Activated CD4-positive, alpha-beta T cell treated with anti-CD3 and anti-CD28 coated beads, Interleukin-2, Interleukin-4, amounts not matched to agents 100 ng/mL and 50 ng/mL, durations not matched to agents 16 hours and 8 hours (primary cell): ENCODE data around the gene PTPRB.
"Not testable (repeated sequence)": the region's sequence is repeated elsewhere in the genome, so short reads cannot be mapped to it uniquely, and the experiment has no call there.

Experiments used
- DNase-seq: peaks from one replicate; pipeline ENCODE4 v3.0.0-alpha.2; 2020; ENCODE audit warnings: low spot score

PTPRB gene

DNA sequence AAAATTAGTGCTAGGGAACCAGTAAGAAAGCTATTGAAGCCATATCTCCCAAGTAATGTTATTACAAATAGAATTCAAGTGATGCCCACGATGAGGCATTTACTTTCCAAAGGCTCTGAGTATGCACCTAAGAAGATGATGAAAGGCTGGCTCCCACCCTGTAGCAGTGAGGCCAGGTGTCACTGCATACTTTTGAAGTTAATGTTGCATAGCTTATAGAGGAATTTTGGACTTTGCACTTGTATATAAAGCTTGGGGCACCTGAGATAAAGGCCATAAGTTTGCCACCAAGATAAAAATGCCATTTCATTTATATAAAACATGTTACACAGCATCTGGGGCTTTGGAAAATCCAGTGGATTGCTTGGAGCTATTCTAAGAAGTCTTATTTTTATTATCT lies 96.2 kb downstream of the PTPRB start:
- no peak for DNase-seq

DNA sequence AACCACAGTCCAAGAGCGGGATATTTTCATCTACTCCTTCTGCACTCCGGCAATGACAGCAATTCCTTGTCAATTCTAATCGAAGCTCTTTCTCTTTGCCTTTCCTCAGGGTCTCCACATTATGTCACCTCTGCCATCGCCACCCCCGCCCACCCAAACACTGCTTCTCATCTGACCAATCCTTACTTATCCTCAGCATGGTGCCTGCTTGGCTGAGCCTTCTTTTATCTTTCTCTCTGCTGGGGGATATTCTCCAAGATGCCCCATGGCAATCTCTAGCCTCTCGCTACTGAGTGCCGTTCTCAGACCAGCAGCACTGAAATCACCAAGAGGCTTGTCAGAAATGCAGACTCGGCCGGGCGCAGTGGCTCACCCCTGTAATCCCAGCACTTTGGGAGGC lies 100.6 kb downstream of the PTPRB start:
- DNase-seq = no peak

DNA sequence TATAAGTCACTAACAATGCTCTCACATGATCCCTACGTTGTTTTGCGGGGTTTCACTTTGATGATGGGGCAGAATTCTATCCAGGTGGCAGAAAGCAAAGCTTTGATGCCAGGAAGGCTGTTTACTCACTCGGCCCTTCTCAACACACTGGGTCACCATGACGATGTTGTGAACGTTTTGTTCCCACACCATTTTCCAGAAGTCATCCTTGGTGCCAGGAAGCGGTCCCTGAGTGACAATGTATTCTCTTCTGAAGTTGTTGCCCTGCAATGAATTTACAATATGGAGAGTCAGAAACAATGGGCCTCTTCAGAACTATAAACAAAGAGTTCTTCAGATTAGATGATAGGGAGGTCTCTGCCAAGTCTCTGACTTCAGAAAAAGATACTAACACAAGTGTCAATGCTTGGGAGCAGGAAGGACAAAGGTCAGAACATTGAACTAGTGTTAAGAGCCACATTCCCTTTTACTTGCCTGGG lies 101.3 kb downstream of the PTPRB start:
- no peak for DNase-seq

DNA sequence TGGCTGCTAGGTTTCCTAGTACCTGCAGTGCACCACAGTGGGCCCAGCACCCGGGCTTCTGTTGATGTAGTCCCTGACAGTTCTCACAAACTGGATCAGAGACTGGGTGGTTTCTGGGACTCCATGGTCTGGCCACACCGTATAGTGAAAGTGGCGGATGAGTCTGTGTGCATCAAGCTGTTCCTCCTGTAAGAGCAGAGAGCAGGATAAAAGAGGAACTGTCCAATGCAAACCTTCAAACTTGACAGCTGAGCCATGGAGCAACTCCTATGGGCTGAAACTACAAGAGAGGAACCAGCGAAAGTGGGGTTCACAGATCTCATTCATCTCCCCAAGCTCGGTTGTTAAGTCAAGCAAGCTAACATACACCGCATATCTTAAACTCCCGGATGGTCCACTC lies 102.8 kb downstream of the PTPRB start:
- no peak for DNase-seq

DNA sequence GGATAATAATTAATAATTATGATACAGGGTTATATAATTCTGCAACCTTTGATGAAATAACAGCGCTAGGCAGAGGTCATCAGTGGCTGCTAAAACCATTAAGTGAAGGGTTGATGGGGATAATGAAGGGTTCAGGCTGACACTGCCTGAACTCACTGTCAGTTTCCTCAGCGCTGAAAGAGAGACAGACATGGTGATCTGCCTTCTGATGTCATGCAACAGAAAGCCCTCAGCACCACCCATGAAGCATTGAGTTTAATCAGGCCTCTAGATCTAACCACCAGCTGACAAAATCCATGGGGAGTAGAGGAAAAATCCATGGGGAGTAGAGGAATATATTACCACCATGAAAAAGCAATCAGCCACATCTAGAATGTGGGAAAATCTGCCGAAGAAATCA lies 107.6 kb downstream of the PTPRB start:
- no peak for DNase-seq

DNA sequence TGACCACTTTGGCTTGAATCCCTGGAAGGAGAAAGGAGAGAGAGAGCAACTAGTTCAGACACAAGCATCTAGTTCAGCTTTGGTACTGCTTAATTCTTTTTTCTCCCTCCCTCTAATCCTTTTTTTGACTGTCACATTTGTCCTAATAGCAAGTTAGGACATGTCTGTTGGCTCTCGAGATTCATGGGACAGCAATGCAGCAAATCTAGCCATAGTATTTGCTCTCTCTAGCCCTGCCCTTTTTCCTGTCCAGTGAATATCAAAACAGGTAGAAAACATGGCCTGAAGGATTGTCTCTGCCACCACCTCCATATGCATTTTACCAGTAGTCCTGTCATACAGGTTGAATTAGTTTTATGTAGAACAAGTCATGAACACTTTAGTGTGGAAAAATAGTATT lies 116.4 kb downstream of the PTPRB start:
- DNase-seq = no peak

DNA sequence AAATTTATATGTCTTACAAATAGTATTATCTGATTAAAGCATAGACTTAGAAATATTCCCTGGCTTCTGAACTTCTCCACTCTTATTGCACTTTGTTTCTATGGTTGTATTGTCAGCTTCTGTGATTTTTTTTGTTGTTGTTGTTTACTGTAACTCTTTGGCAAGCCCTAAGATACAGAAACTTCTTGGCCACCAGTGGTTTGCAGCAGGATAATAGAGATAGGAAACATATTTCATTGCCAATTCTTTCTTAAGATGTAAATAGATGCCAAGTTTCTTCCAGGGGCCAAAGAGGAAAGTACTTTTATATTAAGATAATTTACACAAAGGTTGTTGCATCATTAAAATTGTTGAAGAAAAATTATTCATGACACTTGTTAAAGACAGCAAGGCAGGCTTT lies 123.8 kb downstream of the PTPRB start:
- no peak for DNase-seq

DNA sequence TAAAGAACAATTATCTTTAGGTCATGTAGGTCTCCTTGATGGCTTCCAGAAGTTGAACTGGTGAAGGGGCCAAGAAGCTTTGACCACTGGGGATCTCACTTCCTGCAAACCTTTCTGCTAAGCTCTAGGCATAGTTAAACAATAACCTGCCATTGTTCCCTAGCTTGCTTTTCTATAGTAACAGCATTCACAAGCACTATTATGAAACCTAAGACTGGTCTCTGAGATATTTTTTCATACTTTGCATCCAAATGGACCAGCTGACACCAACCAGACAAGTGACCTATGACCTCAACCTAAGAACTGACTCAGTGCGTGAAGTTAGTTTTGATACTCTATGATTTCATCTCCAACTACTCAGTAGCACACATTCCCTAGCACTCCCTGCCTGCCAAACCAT lies 129.1 kb downstream of the PTPRB start:
- DNase-seq = no peak

DNA sequence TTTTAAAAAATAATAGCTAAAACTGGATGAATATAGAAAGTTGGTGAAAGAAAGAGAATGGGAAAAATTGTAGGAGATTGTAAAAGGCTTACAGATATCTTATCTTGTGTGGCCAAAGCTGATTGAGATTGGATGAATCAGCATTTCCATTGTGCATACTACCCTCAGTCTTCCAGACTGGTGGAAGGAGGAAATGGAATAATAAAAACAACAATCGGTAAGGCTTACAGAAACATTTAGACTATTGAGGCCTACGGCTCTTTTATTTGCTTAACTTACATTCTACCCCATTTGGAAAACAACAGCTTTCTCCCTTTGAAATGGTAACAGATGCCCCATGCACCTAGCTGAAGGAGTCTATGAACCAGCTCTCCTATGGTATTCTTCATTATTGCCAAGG lies 129.8 kb downstream of the PTPRB start:
- no peak for DNase-seq

DNA sequence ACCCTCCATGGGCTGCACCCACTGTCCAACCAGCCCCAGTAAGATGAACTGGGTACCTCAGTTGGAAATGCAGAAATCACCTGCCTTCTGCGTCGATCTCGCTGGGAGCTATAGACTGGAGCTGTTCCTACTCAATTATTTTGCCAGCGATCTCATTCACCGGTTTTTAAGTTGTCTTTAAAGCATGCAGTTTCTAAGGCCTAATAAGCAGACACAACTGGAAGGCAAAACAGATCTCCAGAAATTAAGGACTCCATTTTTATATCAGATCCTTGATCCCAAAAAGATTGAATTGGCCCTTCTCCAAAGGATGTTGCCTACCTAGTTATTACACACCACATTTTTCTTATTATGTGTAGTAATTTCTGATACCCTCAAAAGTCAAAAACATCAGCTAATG lies 139.7 kb downstream of the PTPRB start:
- DNase-seq = no peak

DNA sequence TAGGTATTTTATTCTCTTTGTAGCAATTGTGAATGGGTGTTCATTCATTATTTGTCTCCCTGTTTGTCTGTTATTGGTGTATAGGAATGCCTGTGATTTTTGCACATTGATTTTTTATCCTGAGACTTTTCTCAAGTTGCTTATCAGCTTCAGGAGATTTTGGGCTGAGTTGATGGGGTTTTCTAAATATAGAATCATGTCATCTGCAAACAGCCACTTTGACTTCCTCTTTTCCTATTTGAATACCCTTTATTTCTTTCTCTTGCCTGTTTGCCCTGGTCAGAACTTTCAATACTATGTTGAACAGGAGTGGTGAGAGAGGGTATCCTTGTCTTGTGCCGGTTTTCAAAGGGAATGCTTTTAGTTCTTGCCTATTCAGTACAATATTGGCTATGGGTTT lies 144.3 kb downstream of the PTPRB start:
- DNase-seq = not testable (repeated sequence)

DNA sequence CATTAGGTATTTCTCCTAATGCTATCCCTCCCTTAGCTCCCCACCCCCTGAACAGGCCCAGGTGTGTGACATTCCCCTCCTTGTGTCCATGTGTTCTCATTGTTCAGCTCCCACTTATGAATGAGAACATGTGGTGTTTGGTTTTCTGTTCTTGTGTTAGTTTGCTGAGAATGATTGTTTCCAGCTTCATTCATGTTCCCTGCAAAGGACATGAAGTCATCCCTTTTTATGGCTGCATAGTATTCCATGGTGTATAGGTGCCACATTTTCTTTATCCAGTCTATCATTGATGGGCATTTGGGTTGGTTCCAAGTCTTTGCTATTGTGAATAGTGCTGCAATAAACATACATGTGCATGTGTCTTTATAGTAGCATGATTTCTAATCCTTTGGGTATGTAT lies 146.3 kb downstream of the PTPRB start:
- not testable (repeated sequence) for DNase-seq

DNA sequence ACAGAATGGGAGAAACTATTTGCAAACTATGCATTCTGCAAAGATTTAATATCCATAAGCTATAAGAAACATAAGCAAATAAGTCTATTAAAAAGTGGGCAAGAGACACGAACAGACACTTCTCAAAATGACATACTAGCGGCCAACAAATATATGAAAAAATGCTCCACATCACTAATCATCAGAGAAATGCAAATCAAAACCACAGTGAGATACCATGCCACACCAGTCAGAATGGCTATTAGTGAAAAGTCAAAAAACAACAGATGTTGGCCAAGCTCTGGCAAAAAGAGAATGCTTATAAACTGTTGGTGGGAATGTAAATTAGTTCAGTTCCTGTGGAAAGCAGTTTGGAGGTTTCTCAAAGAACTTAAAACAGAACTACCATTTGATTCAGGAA lies 149.8 kb downstream of the PTPRB start:
- DNase-seq = no peak

DNA sequence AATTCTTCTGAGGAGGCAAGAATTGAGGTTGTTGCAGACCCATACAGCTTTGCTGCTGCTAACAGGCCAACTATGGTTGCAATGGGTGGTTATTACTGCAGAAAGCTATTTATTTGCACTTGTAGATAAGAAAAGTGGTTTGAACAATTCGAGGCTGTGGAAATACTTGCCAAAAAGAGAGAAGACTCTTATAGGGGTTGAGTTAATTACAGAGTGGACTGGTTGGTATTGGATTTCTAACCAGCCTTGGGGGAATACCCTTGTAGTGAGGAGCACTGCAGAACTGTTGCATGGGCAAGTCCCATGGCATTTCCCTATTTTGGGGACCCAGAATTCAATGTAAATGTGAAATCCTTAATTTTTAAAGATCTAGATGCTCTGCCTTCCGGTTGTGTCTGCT lies 150.6 kb downstream of the PTPRB start:
- DNase-seq = no peak

DNA sequence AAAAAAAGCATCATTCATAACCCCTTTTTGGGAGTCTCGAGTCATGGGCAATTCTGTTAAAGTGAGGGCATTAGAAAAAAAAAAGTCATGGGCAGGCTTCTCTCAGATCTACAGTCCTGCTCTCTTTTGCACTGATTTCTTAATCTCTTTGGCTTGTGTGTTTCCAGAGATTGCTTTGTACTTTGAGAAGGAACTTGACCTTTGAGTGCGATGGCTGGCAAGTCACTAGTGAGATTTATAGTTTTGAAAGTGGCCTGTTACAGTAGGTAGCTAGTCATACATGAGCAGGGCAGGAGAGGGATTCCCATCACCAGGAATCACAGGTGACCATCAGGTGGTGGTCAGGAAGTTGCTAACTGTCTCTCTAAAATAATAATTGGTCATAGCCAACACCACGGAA lies 151.5 kb downstream of the PTPRB start:
- no peak for DNase-seq

DNA sequence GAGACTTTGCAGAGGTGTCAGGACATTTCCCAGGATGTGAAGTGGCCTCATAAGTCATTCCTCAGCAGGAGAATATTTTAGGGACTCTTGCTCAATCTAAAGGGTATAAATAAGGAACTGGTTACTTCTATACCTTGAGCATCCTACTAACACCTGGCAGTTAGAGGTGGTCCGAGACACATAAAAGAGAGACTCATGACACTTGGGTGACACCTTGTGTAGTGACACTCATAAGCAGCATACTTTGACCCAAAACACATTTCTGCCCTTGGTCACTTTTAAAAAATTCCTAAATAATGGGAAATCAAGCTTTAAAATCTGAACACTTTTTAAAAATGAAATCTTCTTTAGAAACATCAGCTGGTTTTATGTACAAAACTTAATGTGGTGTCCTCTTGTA lies 152.8 kb downstream of the PTPRB start:
- no peak for DNase-seq

DNA sequence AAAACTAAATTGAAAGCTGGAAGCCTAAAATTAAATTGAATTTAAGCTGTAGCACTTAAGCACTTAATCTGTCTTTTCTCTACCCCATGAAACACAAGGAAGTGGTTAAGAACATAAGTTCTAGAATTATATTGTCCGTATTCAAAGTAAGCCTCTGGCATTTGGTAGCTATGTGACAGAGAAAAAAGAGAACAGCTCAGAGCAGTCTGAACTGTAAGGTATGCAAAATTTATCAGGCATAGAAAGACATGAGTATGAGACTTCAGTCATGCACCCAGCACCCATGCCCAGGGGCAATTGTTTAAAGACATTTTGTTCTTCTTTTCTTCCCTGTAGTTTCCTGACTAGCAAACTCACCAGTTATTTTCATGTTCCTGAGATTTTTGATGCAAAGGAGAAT lies 154.5 kb downstream of the PTPRB start:
- DNase-seq = no peak

DNA sequence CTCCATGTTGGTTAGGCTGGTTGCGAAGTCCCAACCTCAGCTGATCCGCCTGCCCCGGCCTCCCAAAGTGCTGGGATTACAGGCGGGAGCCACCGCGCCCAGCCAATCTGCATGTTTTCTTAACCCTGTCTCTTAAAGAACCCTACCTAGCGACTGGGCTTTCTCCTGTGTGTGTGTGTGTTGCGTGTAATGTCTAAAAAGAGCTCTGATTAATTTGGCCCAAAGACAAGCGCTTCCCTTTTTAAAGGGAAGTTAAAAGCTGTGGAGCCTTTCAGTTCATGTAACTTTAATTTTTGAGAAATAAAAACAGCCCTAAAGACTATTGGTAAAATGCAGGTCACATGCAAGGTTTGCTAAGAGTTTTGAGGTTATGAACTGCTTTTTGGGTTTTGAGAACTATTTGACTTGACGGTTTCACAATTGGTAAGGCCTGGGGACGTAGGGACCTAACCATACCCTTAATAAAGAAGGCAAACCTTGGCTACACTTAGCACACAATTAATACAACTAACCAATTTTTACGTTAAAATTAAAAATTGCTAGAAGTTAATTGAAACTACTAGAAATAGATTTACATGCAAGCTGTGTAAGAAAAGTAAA lies 167.9 kb downstream of the PTPRB start:
- DNase-seq = no peak

DNA sequence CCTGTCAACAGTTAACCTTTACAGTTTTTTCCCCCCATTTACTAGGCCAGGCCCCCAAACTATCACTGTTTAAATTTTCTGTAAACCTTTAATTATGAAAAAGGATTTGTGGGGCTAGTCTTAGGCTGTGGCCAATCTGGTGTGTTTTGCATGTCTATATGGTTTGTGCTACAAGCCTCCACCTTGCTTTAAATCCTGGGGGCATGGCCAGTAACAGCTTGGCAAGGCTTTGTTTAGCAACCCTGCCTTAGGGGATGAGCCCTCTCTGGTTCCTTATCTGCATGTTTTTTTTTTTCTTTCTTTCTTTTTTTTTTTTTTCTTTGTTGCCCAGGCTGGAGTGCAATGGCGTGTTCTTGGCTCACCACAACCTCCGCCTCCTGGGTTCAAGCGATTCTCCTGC lies 168.5 kb downstream of the PTPRB start:
- no peak for DNase-seq

DNA sequence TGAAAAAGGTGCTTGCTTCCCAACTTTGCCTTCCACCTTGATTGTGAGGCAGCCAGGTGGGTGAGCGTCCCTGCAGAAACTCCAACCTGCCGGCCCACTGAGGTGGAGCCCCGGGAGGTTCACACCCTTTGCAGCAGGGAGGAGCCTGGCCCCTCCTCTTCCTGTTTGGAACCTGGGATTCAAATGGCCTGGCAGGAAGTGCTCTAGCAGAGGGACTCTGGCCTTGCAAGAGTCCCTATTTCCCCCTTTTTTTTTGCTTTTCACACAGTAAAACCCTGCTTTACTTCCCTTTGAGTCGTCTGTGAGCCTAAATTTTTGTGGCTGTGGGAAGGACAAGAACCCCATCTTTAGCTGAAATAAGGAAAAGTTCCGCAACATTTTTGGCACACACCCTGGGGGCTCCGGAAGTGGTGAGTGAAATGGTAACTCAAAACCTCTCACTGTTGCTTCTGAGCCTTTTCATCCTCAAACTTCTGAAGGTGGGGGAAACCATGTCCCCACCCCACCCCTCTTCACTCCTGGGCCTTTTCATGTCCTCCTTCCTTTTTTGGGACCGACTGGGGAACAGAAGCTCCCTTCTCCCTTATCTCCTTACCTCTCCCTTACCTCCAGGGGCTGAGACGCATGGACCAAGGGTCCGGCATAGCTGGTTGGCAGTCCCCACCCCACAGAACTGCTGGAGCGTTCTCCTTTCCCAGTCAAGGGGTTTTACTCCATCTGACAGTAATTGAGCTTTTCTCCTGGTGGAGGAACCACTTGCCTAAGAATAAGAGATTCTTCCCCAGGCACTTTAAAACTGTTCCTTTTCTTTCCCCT lies 169.1 kb downstream of the PTPRB start:
- no peak for DNase-seq

DNA sequence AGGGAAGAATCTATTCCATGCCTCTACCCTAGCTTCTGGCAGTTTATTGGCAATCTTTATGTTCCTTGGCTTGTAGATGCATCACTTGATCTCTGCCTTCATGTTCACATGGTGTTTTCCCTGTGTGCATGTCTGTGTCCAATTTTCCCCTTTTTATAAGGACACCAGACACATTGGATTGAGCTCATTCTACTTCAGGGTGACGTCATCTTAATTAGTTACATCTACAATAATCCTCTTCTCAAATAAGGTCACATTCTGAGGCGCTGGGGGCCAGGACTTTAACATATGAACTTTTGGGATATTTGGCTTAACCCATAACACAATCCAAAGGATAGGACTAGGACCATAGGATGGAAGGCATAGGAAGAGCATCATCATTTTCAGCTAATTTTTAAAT lies 169.8 kb downstream of the PTPRB start:
- DNase-seq = no peak

DNA sequence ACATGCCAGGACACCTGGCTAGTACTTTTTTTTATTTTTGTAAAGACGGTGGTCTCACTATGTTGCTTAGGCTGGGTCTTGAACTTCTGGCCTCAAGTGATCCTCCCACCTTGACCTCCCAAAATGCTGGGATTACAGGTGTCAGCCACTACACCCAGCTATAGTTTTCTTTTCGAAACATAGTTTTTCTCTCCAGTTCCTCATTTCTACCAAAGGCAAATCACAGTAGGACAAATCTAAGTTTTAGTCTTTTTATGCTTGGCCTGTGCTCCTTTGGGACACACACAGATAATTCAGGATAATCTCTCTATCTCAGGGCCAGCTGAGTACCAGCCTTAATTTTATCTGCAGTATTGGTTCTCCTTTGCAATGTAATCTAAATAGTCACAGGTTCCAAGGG lies 170.5 kb downstream of the PTPRB start:
- no peak for DNase-seq
